MCF 10A (cell line): ENCODE measurements around the gene ANAPC4. TPM values are rescaled to one million over a fixed set of nuclear protein-coding genes. Genes with fewer than 3 reads are reported as not detected.
A peak's percentile ranks its signal among the peaks of the same experiment; 100 is the strongest.
"Not testable (repeated sequence)": the region's sequence is repeated elsewhere in the genome, so short reads cannot be mapped to it uniquely, and the experiment has no call there.

Experiments used
- Bru-seq: library from RNA; stranded (reverse); fragments of 400-500 nt; gene quantifications from one replicate; lab custom pipeline; 2021; lab: Mats Ljungman, UMichigan
- BruChase-seq, 2 experiments: library from RNA; stranded (reverse); fragments of 400-500 nt; gene quantifications; one replicate each; lab custom pipeline; 2021; lab: Mats Ljungman, UMichigan
- BruUV-seq: library from RNA; stranded (reverse); fragments of 400-500 nt; replicated peaks from 2 replicates; lab custom pipeline; 2021; lab: Mats Ljungman, UMichigan
- CTCF ChIA-PET: fragments of 300-600 bp; sonication (Branson Sonifier 250); formaldehyde crosslinking; extraction: SDS; loops from one replicate; lab custom pipeline; 2021; ENCODE audit warnings: antibody characterized with exemption, inconsistent platforms; lab: Yijun Ruan, JAX
- POLR2A ChIA-PET: fragments of 300-600, 350-650 bp; sonication (Branson Sonifier 250); formaldehyde crosslinking; extraction: SDS; loops from one replicate; lab custom pipeline; 2020; ENCODE audit warnings: antibody characterized with exemption, inconsistent platforms; lab: Yijun Ruan, JAX
- DNase-seq: peaks from one replicate; pipeline ENCODE4 v3.0.0-alpha.2; 2018; ENCODE audit not compliant: unreplicated experiment
- H3K27ac Mint-ChIP-seq: one replicate; pipeline ENCODE4 v1.8.0; 2022; ENCODE audit warnings: mild to moderate bottlenecking, low read depth, mixed read lengths; ENCODE audit not compliant: unreplicated experiment
- H3K27me3 Mint-ChIP-seq: one replicate; pipeline ENCODE4 v1.8.0; 2022; ENCODE audit warnings: mixed read lengths; ENCODE audit not compliant: insufficient read depth, unreplicated experiment
- H3K36me3 Mint-ChIP-seq: one replicate; pipeline ENCODE4 v1.8.0; 2022; ENCODE audit warnings: mild to moderate bottlenecking, moderate library complexity, mixed read lengths; ENCODE audit not compliant: insufficient read depth, unreplicated experiment
- H3K4me1 Mint-ChIP-seq: one replicate; pipeline ENCODE4 v1.8.0; 2022; ENCODE audit warnings: mixed read lengths; ENCODE audit not compliant: insufficient read depth, unreplicated experiment
- H3K4me3 Mint-ChIP-seq: one replicate; pipeline ENCODE4 v1.8.0; 2022; ENCODE audit warnings: mild to moderate bottlenecking, moderate library complexity, mixed read lengths; ENCODE audit not compliant: unreplicated experiment
- H3K9me3 Mint-ChIP-seq: one replicate; pipeline ENCODE4 v1.8.0; 2022; ENCODE audit warnings: mixed read lengths; ENCODE audit not compliant: unreplicated experiment
- intact Hi-C: fragments of 100-400 bp; cut with micrococcal nuclease; formaldehyde crosslinking; loops from 2 replicates; pipeline ENCODE4 v1.14.1; 2022
- long read RNA-seq: library from polyadenylated mRNA; stranded (forward); transcript quantifications from one replicate; pipeline ENCODE4 v2.0.0, GENCODE V29; 2022
- total RNA-seq: library from RNA; stranded (reverse); gene quantifications from 2 replicates; pipeline ENCODE4 v1.2.3, GENCODE V29; 2022
- TF ChIP-seq, protein P1 (sequence below): fragments of 200-600 bp; IDR thresholded peaks from one replicate; pipeline ENCODE4 v1.8.0; 2022; ENCODE audit warnings: antibody characterized with exemption, mild to moderate bottlenecking; ENCODE audit not compliant: unreplicated experiment

ANAPC4 gene, protein sequence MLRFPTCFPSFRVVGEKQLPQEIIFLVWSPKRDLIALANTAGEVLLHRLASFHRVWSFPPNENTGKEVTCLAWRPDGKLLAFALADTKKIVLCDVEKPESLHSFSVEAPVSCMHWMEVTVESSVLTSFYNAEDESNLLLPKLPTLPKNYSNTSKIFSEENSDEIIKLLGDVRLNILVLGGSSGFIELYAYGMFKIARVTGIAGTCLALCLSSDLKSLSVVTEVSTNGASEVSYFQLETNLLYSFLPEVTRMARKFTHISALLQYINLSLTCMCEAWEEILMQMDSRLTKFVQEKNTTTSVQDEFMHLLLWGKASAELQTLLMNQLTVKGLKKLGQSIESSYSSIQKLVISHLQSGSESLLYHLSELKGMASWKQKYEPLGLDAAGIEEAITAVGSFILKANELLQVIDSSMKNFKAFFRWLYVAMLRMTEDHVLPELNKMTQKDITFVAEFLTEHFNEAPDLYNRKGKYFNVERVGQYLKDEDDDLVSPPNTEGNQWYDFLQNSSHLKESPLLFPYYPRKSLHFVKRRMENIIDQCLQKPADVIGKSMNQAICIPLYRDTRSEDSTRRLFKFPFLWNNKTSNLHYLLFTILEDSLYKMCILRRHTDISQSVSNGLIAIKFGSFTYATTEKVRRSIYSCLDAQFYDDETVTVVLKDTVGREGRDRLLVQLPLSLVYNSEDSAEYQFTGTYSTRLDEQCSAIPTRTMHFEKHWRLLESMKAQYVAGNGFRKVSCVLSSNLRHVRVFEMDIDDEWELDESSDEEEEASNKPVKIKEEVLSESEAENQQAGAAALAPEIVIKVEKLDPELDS
- 20.8 and 22.7 TPM in 2 replicates for total RNA-seq
- Bru-seq, nascent RNA, result percentile 77 among the genes with signal in this experiment
- BruChase-seq, experiment 1, labeled RNA remaining after a 6-hour chase, result percentile 81 among the genes with signal in this experiment
- percentile 88 among the genes with signal in this experiment for BruChase-seq, experiment 2, labeled RNA remaining after a 2-hour chase
- long read RNA-seq, transcript ANAPC4-201 (29 exons, 2,685 nt), result major isoform, 42 of 69 reads
- long read RNA-seq, transcript ANAPC4-210 (29 exons, 2,599 nt), result minor isoform, 6 of 69 reads
- long read RNA-seq, partial matches to known transcripts, result 4 of 69 reads
- long read RNA-seq, other reads (novel, unspliced or antisense), result 17 of 69 reads

DNA sequence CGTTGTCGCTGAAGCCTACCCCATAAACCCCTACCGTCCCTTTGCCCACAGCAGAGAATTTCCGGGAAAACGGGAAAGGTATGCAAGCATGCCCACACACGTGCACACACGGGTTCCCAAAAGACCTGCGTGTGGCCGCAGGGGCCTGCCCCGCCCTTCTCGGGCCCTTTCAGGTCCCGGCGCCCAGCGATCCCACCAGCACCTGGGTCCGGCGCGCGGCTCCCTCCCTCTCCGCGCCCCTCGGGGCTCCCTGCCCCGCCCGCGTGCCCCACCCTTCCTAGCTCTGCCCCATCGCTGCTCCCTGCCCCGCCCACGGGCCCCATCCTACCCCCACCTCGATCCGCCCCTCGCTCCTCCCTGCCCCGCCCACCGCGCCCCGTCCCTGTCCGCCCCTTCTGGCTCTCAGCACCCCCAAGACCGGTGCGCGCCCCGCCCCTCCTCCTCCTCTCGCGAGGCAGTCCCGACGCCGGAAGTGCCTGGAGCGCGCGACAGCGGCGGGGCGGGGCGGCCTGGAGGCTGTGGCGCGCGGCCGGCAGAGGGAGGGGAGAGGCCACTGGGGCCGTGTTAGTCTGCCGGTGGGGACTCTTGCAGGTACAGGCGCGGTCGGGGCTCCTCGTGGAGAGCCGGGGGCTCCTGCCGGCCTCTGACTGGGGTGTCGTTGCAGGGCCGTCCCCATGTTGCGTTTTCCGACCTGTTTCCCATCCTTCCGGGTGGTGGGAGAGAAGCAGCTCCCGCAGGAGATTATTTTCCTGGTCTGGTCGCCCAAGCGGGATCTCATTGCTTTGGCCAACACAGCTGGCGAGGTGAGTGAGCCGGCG, at the start of gene ANAPC4:
Gene ANAPC4, plus strand, starts transcription at position 510 of the 818 bp plus-strand sequence. Its CDS starts 165 bp downstream, at position 675.
- no peaks in the 10 kb centered on the region for H3K27me3 Mint-ChIP-seq
- no peak within 1 kb of the TSS for H3K4me3 Mint-ChIP-seq
- no TSS peak for BruUV-seq
- ChIA-PET POLR2A (interaction anchor here (0.5 to 2.1 kb wide), 14 partner anchors 9 to 329 kb away, joined by 3 to 8 read pairs (median 4); partner anchors contain the start of genes PI4K2B, SEPSECS and ZCCHC4), CTCF (interaction anchor here (0.6 to 2.2 kb wide), 5 partner anchors 9 to 611 kb away, joined by 3 to 9 read pairs (median 3); no protein-coding TSS in a partner anchor)
- intact Hi-C loops, result no loop called here
- DNase-seq, result peak; percentile 94
- H3K4me1 Mint-ChIP-seq, result no peaks in the 10 kb centered on the region
- TF ChIP-seq, protein P1, sequence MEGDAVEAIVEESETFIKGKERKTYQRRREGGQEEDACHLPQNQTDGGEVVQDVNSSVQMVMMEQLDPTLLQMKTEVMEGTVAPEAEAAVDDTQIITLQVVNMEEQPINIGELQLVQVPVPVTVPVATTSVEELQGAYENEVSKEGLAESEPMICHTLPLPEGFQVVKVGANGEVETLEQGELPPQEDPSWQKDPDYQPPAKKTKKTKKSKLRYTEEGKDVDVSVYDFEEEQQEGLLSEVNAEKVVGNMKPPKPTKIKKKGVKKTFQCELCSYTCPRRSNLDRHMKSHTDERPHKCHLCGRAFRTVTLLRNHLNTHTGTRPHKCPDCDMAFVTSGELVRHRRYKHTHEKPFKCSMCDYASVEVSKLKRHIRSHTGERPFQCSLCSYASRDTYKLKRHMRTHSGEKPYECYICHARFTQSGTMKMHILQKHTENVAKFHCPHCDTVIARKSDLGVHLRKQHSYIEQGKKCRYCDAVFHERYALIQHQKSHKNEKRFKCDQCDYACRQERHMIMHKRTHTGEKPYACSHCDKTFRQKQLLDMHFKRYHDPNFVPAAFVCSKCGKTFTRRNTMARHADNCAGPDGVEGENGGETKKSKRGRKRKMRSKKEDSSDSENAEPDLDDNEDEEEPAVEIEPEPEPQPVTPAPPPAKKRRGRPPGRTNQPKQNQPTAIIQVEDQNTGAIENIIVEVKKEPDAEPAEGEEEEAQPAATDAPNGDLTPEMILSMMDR, result no peak
- no peaks in the 10 kb centered on the region for H3K9me3 Mint-ChIP-seq
- H3K27ac Mint-ChIP-seq, result peak within 1 kb of the TSS; percentile 79
- peaks cover 13% of the 10 kb centered on the region for H3K36me3 Mint-ChIP-seq

DNA sequence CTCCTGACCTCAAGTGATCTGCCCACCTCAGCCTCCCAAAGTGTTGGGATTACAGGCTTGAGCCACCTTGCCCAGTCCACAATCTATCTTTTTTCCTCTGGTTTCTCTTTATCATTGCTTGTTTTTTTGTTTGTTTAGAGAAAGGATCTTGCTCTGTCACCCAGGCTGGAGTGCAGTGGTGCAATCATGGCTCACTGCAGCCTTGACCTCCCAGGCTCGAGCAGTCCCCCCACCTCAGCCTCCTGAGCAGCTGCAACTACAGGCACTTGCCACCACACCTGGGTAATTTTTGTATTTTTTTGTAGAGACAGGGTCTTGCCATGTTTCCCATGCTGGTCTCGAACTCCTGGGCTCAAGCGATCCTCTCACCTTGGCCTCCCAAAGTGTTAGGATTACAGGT, 48.6 kb upstream of the ANAPC4 start:
- H3K27ac Mint-ChIP-seq, H3K4me3 Mint-ChIP-seq, H3K27me3 Mint-ChIP-seq, intact Hi-C loops, BruUV-seq, POLR2A ChIA-PET, CTCF ChIA-PET, DNase-seq, H3K36me3 Mint-ChIP-seq, H3K4me1 Mint-ChIP-seq, H3K9me3 Mint-ChIP-seq: not testable (repeated sequence)

DNA sequence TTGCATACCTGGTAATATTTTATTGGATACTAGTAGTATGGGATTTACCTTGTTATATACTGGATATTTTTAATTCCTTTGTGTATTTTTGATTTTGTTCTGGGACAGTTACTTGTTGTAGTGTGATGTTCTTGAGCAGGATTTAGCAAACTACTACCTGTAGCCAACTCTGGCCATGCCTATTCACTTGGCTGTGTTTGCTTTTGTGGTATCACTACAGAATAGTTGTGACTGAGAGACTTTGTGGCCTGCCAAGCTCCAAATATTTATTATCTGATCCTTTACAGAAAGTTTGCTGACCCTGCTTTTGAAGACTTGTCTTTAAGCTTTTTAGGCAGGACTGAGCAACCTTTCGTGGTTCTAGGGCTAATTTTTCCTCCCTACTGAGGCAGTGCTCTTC, 46.7 kb upstream of the ANAPC4 start:
- Mint-ChIP-seq H3K27me3 (no peaks in the 10 kb centered on the region), H3K36me3 (no peaks in the 10 kb centered on the region), H3K27ac (no peak overlapping the region), H3K4me1 (no peaks in the 10 kb centered on the region), H3K4me3 (no peak overlapping the region), H3K9me3 (no peaks in the 10 kb centered on the region)
- DNase-seq, result no peak
- CTCF ChIA-PET, result interaction anchor here (1.0 to 3.4 kb wide), 3 partner anchors 18 to 36 kb away, joined by 3 to 24 read pairs (median 4); partner anchors contain the start of gene ZCCHC4
- intact Hi-C loops, result no loop called here
- POLR2A ChIA-PET, result interaction anchor here (0.8 to 1.8 kb wide), 3 partner anchors 10 to 18 kb away, joined by 3 to 6 read pairs (median 5); partner anchors contain the start of gene ZCCHC4
- no TSS peak for BruUV-seq
- TF ChIP-seq, protein P1, result no peak
